ENCODE data around the gene GATD1.

The GATD1 gene

GRCh38 chr11:812390-812789, 35.1 kb upstream of the GATD1 start:
- no peak for DNase-seq (ENCODE audit: low spot score)

- no peak for DNase-seq (ENCODE audit: low spot score)
Measured at GRCh38 chr11:811446-812245, 34.4 kb upstream of the GATD1 start.

DNA sequence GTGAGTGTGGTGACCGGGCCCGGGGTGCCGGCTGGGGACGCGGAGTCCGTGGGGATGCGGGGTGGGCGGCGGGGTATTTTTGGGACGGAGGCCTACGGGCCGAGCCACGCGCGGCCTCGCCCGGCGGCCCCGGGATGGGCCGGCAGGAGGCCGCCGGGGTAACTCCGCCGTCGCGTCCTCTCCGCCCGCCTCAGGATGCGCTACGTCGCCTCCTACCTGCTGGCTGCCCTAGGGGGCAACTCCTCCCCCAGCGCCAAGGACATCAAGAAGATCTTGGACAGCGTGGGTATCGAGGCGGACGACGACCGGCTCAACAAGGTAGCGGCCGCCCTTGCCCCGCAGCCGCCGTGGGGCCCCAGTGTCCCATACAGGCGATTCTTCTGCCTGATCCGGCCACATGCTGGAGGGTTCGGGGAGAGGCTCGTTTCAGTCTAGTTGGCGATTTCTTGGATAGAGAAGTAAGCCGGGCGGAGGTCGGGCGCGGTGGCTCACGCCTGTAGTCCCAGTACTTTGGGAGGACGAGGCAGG, 32.8 kb upstream of the GATD1 start:
- DNase-seq (ENCODE audit: low spot score): no peak

- peak; percentile 98 for DNase-seq (ENCODE audit: low spot score)
Measured at GRCh38 chr11:809287-810039, 32.2 kb upstream of the GATD1 start, which contains the start of gene RPLP2. Gene RPLP2, plus strand, starts transcription at chr11:809967. Its CDS starts 268 bp downstream, at chr11:810235.

DNA sequence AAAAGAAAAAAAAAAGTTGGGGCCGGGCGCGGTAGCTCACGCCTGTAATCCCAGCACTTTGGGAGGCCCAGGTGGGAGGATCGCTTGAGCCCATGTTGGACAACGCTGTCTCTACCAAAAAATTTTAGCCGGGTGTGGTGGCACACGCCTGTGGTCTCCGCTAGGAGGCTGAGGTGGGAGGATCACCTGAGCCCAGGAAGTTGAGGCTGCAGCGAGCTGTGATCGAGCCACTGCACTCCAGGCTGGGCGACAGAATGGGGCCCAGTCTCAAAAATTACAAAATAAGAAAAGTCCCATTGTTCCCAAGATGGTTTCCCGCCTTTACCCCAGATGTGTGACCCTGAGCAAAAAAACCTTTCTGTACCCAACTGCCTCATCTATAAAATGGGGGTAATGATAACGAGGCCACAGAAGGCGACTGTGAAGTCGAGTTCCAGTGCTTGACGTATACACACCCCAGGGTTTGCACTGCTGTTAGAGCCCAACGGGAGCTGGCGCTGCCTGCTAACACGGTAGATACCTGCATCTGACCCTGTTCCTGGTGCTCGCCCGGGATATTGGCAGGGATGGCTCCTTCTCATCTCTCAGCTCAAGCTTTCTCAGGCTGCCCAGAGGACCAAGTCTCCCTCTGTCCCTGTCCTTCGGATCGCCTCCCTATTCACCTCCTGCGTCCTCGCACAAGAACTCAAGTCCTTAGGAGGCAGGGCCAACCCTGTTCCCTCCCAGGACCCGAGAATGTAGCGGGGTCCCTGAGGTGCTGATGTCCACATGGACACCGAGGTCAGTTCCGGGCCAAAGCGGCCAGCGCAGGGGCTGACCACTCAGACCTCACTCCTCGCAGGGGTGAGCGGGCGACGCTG, 31.4 kb upstream of the GATD1 start:
- no peak for DNase-seq (ENCODE audit: low spot score)

DNA sequence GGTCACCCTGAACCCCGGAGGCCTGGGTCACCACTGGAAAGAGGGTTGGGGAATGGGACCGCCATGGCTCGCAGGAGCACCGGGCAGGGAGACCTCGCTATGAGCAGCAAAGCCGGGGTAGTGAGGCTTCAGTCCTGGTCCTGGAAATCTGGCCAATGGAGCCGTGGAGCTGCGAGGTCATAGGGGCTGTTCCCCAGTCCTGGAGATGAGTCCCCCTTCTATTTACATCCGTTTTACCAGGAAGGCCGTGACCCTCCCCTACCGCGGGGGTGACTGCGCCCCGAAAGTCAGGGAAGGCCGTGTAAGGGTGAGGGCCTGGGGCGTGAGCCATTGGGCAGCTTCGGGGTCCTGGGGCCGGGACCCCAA, 27.3 kb upstream of the GATD1 start:
- DNase-seq (ENCODE audit: low spot score): no peak

- DNase-seq (ENCODE audit: low spot score): no peak
Measured at GRCh38 chr11:803770-804598, 26.7 kb upstream of the GATD1 start.

DNA sequence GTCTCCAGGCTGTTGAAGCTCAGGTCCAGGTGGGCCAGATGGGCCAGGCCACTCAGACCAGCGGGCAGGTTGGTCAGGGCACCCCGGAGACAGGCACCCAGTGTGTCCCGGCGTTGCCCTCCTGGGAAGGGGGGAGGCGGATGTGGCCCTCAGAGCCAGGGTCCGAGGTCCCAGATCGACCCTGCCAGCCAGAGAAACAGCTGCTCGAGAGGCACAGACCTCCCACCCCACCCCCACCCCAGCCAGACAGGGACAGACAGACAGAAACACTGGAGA, 26.1 kb upstream of the GATD1 start:
- DNase-seq (ENCODE audit: low spot score): no peak

DNA sequence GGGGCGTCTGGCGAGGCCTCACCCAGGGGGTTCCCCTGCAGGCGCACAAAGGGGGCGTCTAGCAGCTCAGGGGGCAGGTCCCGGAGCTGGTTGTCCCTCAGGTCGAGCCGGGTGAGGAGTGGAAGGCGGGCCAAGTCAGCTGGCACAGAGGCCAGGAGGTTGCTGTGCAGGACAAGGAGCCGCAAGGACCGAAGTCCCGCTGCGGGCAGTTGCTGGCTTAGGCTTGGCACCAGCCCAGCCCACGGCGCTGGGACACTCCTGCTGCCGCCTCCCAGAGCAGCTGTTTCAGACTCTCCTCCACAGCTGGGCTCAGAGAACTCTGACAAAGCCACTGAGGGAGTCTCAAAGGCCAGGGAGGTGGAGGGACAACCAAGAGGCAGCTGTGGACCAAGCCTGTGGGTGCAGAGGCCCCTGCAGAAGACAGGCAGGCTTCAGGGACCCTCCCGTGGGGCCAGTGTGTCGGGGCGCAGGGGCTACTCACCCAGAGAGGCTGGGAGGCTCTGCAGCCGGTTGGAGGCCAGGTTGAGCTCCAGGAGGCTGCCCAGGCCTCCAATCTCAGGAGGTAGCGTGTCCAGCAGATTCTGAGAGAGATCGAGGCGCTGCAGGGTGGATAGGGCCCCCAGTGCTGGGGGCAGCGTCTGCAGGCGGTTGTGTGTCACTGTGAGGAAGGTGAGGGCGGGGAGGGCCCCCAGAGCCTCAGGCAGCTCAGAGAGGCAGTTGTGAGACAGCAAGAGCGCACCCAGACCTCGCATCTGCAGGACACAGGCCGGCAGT, 25.6 kb upstream of the GATD1 start:
- DNase-seq (ENCODE audit: low spot score): no peak

DNA sequence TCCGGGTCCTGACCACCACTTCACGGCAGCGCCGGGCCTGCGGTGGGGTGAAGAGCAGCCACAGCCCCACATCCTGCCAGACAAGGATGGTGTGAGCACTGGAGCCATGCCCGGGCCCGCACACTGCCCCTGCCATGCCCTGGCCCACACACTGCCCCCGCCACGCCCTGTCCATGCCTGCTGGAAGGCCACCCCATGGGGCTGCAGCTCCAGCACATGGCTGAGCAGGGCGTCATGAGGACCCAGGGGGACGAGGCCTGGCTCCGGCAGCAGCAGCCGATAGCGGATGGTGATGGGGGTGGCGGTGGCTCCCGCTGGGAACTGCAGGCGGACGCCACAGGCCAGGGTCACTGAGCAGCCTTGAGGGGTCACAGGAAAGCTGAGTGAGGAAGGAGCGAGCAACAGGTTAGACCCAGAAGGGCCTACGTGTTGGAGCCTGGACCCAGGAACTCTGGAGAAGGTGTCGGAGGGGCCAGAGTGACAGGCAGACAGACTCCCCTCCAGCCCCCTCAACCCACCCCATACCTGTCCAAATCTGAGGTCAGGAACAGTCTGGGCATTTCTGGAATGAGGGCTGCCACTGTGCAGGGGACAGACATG, 24.8 kb upstream of the GATD1 start:
- DNase-seq (ENCODE audit: low spot score): no peak

- DNase-seq (ENCODE audit: low spot score): no peak
Measured at GRCh38 chr11:801097-801780, 24.0 kb upstream of the GATD1 start.

DNA sequence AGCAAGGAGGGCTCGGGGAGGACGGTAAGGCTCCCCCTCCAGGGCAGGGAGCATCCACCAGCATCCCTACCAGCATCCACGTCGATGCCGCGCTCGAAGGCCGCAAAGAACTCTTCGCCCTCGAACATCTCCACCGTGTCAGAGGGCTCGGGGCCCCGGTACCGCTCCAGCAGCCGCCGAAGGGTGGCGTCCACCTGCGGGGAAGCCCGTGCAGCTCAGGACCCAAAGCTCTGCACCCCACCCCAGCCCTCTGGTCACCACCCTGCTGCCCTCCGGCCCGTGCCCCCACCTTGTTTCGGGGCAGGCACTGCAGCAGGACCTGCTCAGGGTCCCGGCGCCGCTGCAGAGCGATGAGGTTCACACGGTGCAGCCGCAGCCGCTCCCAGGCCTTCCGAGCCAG, 23.2 kb upstream of the GATD1 start:
- no peak for DNase-seq (ENCODE audit: low spot score)

GRCh38 chr11:799641-800316, 22.5 kb upstream of the GATD1 start:
- no peak for DNase-seq (ENCODE audit: low spot score)

- peak; percentile 91 for DNase-seq (ENCODE audit: low spot score)
Measured at GRCh38 chr11:798093-798713, 20.9 kb upstream of the GATD1 start, which contains the start of gene SLC25A22. Gene SLC25A22, minus strand, starts transcription at chr11:798281. Its CDS starts 3,275 bp downstream, at chr11:795006.

GRCh38 chr11:797296-798092, 20.2 kb upstream of the GATD1 start:
- peak; percentile 80 for DNase-seq (ENCODE audit: low spot score)

- no peak for DNase-seq (ENCODE audit: low spot score)
Measured at GRCh38 chr11:796565-797295, 19.4 kb upstream of the GATD1 start.

All from ecto neural progenitor cell (in vitro differentiated cells).